Measurements from ENCODE around the gene GH1.
A peak's percentile ranks its signal among the peaks of the same experiment; 100 is the strongest.
"Not testable (repeated sequence)": the region's sequence is repeated elsewhere in the genome, so short reads cannot be mapped to it uniquely, and the experiment has no call there.

Gene GH1

GRCh38 chr17:63926164-63926563, 7.5 kb upstream of the GH1 start:
- no peak for DNase-seq (ENCODE audit: low read depth, low spot score)

DNA sequence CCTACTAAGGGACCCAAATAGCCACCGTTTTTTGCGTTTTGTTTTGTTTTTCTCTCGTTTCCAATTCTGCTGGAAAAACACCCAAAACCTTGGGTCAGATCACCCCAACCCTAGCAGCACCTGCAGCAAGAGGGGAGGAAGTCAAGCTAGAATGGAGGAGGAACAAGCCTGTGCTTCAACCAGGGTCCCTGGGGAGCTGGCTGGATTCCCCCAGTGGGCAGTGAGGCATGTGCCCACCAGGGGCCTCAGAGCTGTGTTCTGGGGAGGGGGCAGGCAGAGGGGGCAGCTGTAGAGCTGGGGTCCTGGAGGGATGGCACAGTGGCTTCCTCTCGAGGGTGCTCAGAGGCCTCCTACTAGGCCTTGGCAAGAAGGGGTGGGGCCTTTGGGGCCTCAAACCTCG, 7.0 kb upstream of the GH1 start:
- no peak for DNase-seq (ENCODE audit: low read depth, low spot score)

GRCh38 chr17:63922402-63922801, 3.8 kb upstream of the GH1 start:
- not testable (repeated sequence) for DNase-seq (ENCODE audit: low read depth, low spot score)

DNA sequence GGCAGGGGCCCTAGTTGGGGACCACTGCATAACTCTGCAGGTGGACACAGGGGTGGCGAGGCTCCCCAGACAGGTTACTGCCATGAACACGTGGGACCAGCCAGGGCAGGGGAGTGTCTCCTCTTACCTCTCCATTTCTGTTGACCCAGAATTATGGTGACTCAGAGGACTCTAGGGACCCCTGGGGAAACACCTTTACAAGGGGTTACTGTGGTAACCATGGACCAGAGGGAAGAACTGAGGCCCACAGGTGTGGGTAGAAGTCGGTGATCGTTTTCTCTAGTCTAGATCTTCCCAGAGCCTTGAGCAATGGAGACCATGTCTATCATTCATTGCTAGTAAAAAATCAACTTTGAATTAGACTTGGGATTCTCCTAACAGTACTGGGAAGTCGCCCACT, 2.1 kb upstream of the GH1 start:
- not testable (repeated sequence) for DNase-seq (ENCODE audit: low read depth, low spot score)

DNA sequence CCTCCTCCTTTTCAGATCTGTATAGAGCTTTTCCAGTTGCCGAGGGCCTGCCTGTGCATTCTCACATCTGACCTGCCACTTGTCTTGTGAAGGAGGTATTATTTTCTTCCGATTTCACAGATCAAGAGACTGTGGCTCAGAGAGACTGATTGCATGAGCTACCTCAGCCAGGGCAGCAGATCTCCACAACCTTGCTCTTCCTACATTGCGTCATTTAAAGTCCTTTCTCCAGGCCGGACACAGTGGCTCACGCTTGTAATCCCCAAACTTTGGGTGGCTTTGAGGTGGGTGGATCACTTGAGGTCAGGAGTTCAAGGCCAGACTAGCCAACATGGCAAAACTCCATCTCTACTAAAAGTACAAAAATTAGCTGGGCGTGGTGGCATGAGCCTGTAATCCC, 1.4 kb upstream of the GH1 start:
- DNase-seq (ENCODE audit: low read depth, low spot score), result not testable (repeated sequence)

- peak; percentile 75 for DNase-seq (ENCODE audit: low read depth, low spot score)
Observed at GRCh38 chr17:63919311-63919723, 678 bp upstream of the GH1 start.

DNA sequence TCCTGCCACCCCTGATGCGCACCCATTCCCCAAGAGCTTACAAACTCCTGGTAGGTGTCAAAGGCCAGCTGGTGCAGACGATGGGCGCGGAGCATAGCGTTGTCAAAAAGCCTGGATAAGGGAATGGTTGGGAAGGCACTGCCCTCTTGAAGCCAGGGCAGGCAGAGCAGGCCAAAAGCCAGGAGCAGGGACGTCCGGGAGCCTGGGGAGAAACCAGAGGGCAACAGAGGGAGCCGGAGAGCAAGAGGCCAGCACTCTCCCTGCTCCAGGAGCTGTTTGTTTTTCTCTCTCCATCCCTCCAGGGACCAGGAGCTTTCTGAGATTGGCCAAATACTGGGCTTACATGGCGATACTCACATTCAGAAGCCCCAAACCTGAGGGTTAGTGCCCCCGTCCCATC, 334 bp downstream of the GH1 start:
- DNase-seq (ENCODE audit: low read depth, low spot score), result no peak

- DNase-seq (ENCODE audit: low read depth, low spot score), result no peak
Observed at GRCh38 chr17:63917646-63918045, 993 bp downstream of the GH1 start.

DNA sequence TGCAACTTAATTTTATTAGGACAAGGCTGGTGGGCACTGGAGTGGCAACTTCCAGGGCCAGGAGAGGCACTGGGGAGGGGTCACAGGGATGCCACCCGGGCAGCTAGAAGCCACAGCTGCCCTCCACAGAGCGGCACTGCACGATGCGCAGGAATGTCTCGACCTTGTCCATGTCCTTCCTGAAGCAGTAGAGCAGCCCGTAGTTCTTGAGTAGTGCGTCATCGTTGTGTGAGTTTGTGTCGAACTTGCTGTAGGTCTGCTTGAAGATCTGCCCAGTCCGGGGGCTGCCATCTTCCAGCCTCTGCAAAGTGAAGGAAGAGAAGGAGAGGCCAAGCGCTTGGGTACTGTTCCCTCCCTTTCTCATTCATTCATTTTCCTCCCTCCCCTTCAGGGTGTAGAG, 1.4 kb downstream of the GH1 start:
- DNase-seq (ENCODE audit: low read depth, low spot score), result not testable (repeated sequence)

DNA sequence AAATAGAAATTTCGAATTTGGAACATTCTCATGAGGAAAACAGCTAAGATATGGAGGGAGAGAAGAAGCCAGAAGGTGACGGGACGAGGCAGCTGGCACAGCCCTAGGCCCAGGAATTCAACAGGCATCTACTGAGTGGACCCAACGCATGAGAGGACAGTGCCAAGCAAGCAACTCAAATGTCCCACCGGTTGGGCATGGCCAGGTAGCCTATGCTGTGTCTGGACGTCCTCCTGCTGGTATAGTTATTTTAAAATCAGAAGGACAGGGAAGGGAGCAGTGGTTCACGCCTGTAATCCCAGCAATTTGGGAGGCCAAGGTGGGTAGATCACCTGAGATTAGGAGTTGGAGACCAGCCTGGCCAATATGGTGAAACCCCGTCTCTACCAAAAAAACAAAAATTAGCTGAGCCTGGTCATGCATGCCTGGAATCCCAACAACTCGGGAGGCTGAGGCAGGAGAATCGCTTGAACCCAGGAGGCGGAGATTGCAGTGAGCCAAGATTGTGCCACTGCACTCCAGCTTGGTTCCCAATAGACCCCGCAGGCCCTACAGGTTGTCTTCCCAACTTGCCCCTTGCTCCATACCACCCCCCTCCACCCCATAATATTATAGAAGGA, 2.0 kb downstream of the GH1 start:
- no peak for DNase-seq (ENCODE audit: low read depth, low spot score)

GRCh38 chr17:63915753-63916152, 2.9 kb downstream of the GH1 start:
- DNase-seq (ENCODE audit: low read depth, low spot score), result not testable (repeated sequence)

GRCh38 chr17:63914471-63914870, 4.2 kb downstream of the GH1 start:
- DNase-seq (ENCODE audit: low read depth, low spot score), result no peak

DNA sequence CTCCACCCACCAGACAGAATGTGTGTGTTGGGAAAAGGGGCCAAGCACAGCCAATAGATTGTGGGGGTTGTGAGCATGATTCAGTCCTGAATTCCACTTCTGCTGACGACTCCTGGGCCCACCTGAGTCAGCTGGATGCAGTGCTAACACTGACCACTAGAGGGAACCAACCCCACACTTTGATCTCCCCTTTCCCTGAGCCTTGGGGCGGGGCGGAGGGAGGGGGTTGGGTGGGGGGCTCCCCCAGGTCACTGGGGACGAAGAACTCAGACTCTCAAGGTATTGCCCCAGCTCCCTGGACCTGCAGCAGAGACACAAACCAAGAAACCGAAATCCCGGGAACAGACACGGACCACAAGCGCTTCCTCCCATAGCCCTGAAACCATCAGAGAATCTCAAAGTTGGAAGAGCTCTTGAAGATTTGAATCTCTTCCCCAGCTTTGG, 7.0 kb downstream of the GH1 start:
- DNase-seq (ENCODE audit: low read depth, low spot score), result peak; percentile 46

DNA sequence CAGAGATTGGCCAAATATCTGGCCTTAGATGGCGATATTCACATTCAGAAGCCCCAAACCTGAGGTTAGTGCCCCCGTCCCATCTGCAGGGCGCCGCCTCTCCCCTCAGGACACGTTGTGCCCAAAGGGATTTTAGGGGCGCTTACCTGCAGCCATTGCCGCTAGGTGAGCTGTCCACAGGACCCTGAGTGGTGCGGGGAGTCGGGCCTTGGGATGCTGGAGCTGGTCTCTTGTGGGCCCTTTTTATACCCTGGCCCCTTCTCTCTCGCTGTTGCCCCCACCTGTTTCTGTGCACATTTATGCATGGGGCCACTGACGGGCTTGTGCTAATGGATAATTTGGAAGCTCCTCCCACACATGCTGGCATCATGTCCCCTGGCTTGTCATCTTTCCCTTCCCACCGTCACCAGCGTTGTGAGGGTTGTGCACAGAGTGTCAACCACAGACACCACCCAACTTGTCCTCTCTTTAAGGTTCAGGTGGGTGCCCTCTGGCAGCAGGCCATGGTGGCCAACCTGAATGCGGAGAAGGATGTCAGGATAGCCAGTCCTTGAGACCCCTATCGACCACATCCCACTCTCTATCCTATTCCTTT, 7.5 kb downstream of the GH1 start, which contains the start of gene CSHL1:
Gene CSHL1, minus strand, starts transcription at position 218 of the 595 bp plus-strand sequence. Its CDS starts 62 bp downstream, at position 156.
- DNase-seq (ENCODE audit: low read depth, low spot score), result no peak

DNA sequence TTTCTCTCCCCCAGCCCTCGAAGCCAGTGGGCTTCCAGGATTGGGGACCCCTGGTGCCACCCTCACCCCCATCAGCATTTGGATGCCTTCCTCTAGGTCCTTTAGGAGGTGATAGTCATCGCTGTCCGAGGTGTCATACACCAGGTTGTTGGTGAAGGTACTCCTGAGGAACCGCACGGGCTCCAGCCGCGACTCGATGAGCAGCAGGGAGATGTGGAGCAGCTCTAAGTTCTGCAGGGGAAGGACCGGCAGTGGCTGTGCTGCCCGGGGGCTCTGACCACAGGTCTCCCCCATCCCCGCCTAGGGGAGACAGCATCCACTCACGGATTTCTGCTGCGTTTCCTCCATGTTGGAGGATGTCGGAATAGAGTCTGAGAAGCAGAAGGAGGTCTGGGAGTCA, 8.5 kb downstream of the GH1 start:
- DNase-seq (ENCODE audit: low read depth, low spot score), result no peak

- DNase-seq (ENCODE audit: low read depth, low spot score), result not testable (repeated sequence)
Observed at GRCh38 chr17:63909586-63909985, 9.1 kb downstream of the GH1 start.

GRCh38 chr17:63907161-63907778, 11.4 kb downstream of the GH1 start:
- peak; percentile 15 for DNase-seq (ENCODE audit: low read depth, low spot score)

DNA sequence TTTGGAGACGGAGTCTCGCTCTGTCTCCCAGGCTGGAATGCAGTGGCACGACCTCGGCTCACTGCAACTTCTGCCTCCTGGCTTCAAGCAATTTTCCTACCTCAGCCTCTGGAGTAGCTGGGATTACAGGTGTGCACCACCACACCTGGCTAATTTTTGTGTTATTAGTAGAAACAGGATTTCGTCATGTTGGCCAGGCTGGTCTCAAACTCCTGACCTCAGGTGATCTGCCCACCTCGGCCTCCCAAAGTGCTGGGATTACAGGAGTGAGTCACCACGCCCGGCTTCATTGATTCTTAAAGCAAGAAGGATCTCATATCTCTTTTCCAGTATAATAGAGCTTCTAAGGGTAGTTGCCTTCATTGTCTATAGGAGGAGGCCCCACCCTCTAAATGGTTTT, 13.8 kb downstream of the GH1 start:
- DNase-seq (ENCODE audit: low read depth, low spot score), result not testable (repeated sequence)

GRCh38 chr17:63903787-63904201, 14.8 kb downstream of the GH1 start:
- DNase-seq (ENCODE audit: low read depth, low spot score), result not testable (repeated sequence)

GRCh38 chr17:63901971-63902370, 16.7 kb downstream of the GH1 start:
- DNase-seq (ENCODE audit: low read depth, low spot score), result not testable (repeated sequence)

DNA sequence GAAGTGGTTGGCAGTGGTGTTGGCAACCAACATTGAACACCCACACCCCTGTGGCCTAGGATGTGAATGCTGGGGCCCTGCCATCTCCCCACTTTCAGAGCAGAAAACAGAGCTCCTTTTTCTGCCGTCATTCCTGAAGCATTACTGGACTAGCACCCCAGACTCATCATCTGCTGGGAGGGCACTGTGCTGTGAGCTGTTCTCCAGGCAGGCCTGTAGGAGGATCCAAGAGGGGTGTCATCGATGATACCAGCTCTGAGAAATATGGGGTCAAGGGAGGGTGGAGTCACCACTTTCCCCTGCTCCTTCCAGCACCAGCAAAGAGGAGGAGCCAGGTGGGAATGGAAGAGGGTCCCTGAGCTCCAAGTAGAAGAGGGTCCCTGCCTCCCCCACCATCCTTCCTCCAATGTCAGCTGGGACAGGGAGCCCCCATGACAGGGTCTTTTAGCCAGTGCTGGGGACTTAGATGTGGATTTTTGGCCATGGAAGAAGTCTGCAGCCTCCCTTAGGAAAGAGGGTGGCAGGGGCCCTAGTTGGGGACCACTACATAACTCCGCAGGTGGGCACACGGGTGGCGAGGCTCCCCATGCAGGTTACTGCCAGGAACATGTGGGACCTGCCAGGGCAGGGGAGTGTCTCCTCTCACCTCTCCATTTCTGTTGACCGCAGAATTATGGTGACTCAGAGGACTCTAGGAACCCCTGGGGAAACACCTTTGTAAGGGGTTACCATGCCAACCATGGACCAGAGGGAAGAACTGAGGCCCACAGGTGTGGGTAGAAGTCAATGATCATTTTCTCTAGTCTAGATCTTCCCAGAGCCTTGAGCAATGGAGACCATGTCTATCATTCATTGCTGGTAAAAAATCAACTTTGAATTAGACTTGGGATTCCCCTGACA, 19.5 kb downstream of the GH1 start:
- DNase-seq (ENCODE audit: low read depth, low spot score), result not testable (repeated sequence)
